HG03280 (cell line): ENCODE data around the gene NACC2.

Experiments used
- ATAC-seq: cut with Tn5 transposase; IDR thresholded peaks from one replicate; pipeline ENCODE4 v1.9.1; 2021; ENCODE audit warnings: mild to moderate bottlenecking, moderate library complexity; ENCODE audit not compliant: unreplicated experiment

NACC2 gene

GRCh38 chr9:136014147-136014923 lies 80.8 kb downstream of the NACC2 start:
- no peak for ATAC-seq

GRCh38 chr9:136013524-136014034 lies 81.5 kb downstream of the NACC2 start:
- ATAC-seq, result no peak

- ATAC-seq, result no peak
These were observed 82.0 kb downstream of the NACC2 start for GRCh38 chr9:136013116-136013515.

GRCh38 chr9:136012651-136013050 lies 82.4 kb downstream of the NACC2 start:
- ATAC-seq, result no peak

- ATAC-seq, result no peak
These were observed 83.2 kb downstream of the NACC2 start for GRCh38 chr9:136011703-136012496.

- no peak for ATAC-seq
These were observed 83.8 kb downstream of the NACC2 start for GRCh38 chr9:136011376-136011702.

GRCh38 chr9:136010615-136011361 lies 84.3 kb downstream of the NACC2 start:
- no peak for ATAC-seq

GRCh38 chr9:136010176-136010575 lies 84.9 kb downstream of the NACC2 start:
- ATAC-seq, result no peak

GRCh38 chr9:136009516-136009915 lies 85.6 kb downstream of the NACC2 start:
- ATAC-seq, result no peak

- no peak for ATAC-seq
These were observed 86.4 kb downstream of the NACC2 start for GRCh38 chr9:136008693-136008997.

- no peak for ATAC-seq
These were observed 87.0 kb downstream of the NACC2 start for GRCh38 chr9:136007934-136008692.

- no peak for ATAC-seq
These were observed 87.7 kb downstream of the NACC2 start for GRCh38 chr9:136007276-136007933.

GRCh38 chr9:136006169-136006568 lies 88.9 kb downstream of the NACC2 start:
- ATAC-seq, result no peak

GRCh38 chr9:136004712-136005111 lies 90.4 kb downstream of the NACC2 start:
- ATAC-seq, result no peak

- ATAC-seq, result no peak
These were observed 90.9 kb downstream of the NACC2 start for GRCh38 chr9:136004219-136004618.

- no peak for ATAC-seq
These were observed 91.5 kb downstream of the NACC2 start for GRCh38 chr9:136003411-136004218.

- no peak for ATAC-seq
These were observed 92.2 kb downstream of the NACC2 start for GRCh38 chr9:136002881-136003280.

- no peak for ATAC-seq
These were observed 92.9 kb downstream of the NACC2 start for GRCh38 chr9:136002215-136002614.

- no peak for ATAC-seq
These were observed 93.9 kb downstream of the NACC2 start for GRCh38 chr9:136001231-136001630.
